GM23338 (cell line): Measurements from ENCODE around the gene SRCIN1. TPM values are rescaled to one million over a fixed set of nuclear protein-coding genes. Genes with fewer than 3 reads are reported as not detected.

Experiments used
- ATAC-seq: fragments of 200-7000 bp; cut with Tn5 transposase; 3 replicates; pipeline ENCODE4 v1.9.1; 2020
- DNase-seq: peaks from one replicate; pipeline ENCODE4 v3.0.0-alpha.2; 2015; ENCODE audit warnings: low spot score
- H2AFZ ChIP-seq: fragments of 200-600 bp; sonication (generic); 2 replicates; pipeline ENCODE4 v1.8.0; 2016; ENCODE audit warnings: antibody characterized with exemption, mild to moderate bottlenecking, moderate library complexity
- H3F3A ChIP-seq: fragments of 200-600 bp; sonication (generic); replicated peaks from 2 replicates; pipeline ENCODE4 v1.8.0; 2017; ENCODE audit warnings: antibody characterized with exemption, mixed run types, low read depth
- H3K27ac ChIP-seq: fragments of 200-600 bp; sonication (generic); 2 replicates; pipeline ENCODE4 v1.6.1; 2016; ENCODE audit warnings: low read depth
- H3K27me3 ChIP-seq: fragments of 200-600 bp; sonication (generic); 2 replicates; pipeline ENCODE4 v1.8.0; 2016; ENCODE audit warnings: mild to moderate bottlenecking, mixed run types, moderate library complexity; ENCODE audit not compliant: insufficient read depth
- H3K36me3 ChIP-seq: fragments of 200-600 bp; sonication (generic); 2 replicates; pipeline ENCODE4 v1.8.0; 2016; ENCODE audit warnings: mild to moderate bottlenecking; ENCODE audit not compliant: insufficient read depth
- H3K4me1 ChIP-seq: fragments of 200-600 bp; sonication (generic); 2 replicates; pipeline ENCODE4 v1.8.0; 2016; ENCODE audit warnings: mild to moderate bottlenecking, moderate library complexity; ENCODE audit not compliant: insufficient read depth
- H3K4me2 ChIP-seq: fragments of 200-600 bp; sonication (generic); 2 replicates; pipeline ENCODE4 v1.7.1; 2017; ENCODE audit warnings: mixed run types
- H3K4me3 ChIP-seq: fragments of 200-600 bp; sonication (generic); 2 replicates; pipeline ENCODE4 v1.6.1; 2016; ENCODE audit warnings: mixed run types
- H3K79me2 ChIP-seq: fragments of 200-600 bp; sonication (generic); replicated peaks from 2 replicates; pipeline ENCODE4 v1.8.0; 2017; ENCODE audit warnings: mild to moderate bottlenecking; ENCODE audit not compliant: insufficient read depth
- H3K9me2 ChIP-seq: fragments of 200-600 bp; sonication (generic); 2 replicates; pipeline ENCODE4 v1.8.0; 2017; ENCODE audit not compliant: insufficient read depth
- H4K20me1 ChIP-seq: fragments of 200-600 bp; sonication (generic); replicated peaks from 2 replicates; pipeline ENCODE4 v1.8.0; 2017; ENCODE audit warnings: mild to moderate bottlenecking; ENCODE audit not compliant: insufficient read depth
- H3K27ac Mint-ChIP-seq: 2 replicates; pipeline ENCODE4 v1.8.0; 2020; ENCODE audit warnings: inconsistent platforms, mild to moderate bottlenecking, moderate library complexity, mixed read lengths
- H3K27me3 Mint-ChIP-seq: 3 replicates; pipeline ENCODE4 v1.8.0; 2022; ENCODE audit warnings: low read depth, mild to moderate bottlenecking, moderate library complexity, mixed read lengths, inconsistent platforms; ENCODE audit not compliant: insufficient read depth, poor library complexity
- H3K36me3 Mint-ChIP-seq: 3 replicates; pipeline ENCODE4 v1.8.0; 2021; ENCODE audit warnings: low read depth, mild to moderate bottlenecking, inconsistent platforms, moderate library complexity, mixed read lengths
- H3K4me1 Mint-ChIP-seq: 3 replicates; pipeline ENCODE4 v1.8.0; 2020; ENCODE audit warnings: mild to moderate bottlenecking, inconsistent platforms, mixed read lengths
- H3K4me3 Mint-ChIP-seq: 3 replicates; pipeline ENCODE4 v1.8.0; 2021; ENCODE audit warnings: moderate library complexity, mild to moderate bottlenecking, inconsistent platforms, mixed read lengths
- H3K9me3 Mint-ChIP-seq: 3 replicates; pipeline ENCODE4 v1.8.0; 2020; ENCODE audit warnings: moderate library complexity, mild to moderate bottlenecking, inconsistent platforms, mixed read lengths
- CREB1 ChIP-seq: fragments of 250-450 bp; sonication (Bioruptor Pico); IDR thresholded peaks from 2 replicates; pipeline ENCODE4 v1.5.0; 2020; ENCODE audit warnings: low read depth, mild to moderate bottlenecking, moderate library complexity
- EZH2 ChIP-seq: fragments of 200-600 bp; sonication (generic); IDR thresholded peaks from one replicate; pipeline ENCODE4 v1.8.0; 2017; ENCODE audit warnings: antibody characterized with exemption, mild to moderate bottlenecking, low read depth; ENCODE audit not compliant: unreplicated experiment
- JUNB ChIP-seq: IDR thresholded peaks from one replicate; pipeline ENCODE4 v1.6.1; 2016; ENCODE audit warnings: antibody characterized with exemption; ENCODE audit not compliant: unreplicated experiment
- NANOG ChIP-seq: IDR thresholded peaks from 2 replicates; pipeline ENCODE4 v1.6.1; 2016; ENCODE audit warnings: antibody characterized with exemption, borderline replicate concordance
- POLR2AphosphoS5 ChIP-seq: IDR thresholded peaks from 2 replicates; pipeline ENCODE4 v1.6.1; 2016; ENCODE audit warnings: antibody characterized with exemption, low read depth
- STAT1 ChIP-seq: IDR thresholded peaks from one replicate; pipeline ENCODE4 v1.6.1; 2016; ENCODE audit warnings: antibody characterized with exemption; ENCODE audit not compliant: unreplicated experiment
- ZNF114 ChIP-seq: fragments of 250-450 bp; sonication (Bioruptor Pico); IDR thresholded peaks from 2 replicates; pipeline ENCODE4 v1.5.0; 2020; ENCODE audit warnings: mild to moderate bottlenecking, moderate library complexity
- ZNF331 ChIP-seq: fragments of 250-450 bp; sonication (Bioruptor Pico); IDR thresholded peaks from 2 replicates; pipeline ENCODE4 v1.5.0; 2020; ENCODE audit warnings: low read depth, mild to moderate bottlenecking, moderate library complexity
- polyA plus RNA-seq: library from polyadenylated mRNA; unstranded; fragments of >200 nt; fragmentation: Nextera tagmentation; extraction: Ambion mirVana; gene quantifications from 2 replicates; pipeline ENCODE4 v1.2.1, GENCODE V29; 2016
- total RNA-seq: library from RNA; depleted of rRNA; stranded (reverse); fragments of >200 nt; shearing (Covaris generic); gene quantifications from 2 replicates; pipeline ENCODE4 v1.2.3, GENCODE V29; 2014
- TF ChIP-seq, protein P1 (sequence below): IDR thresholded peaks from one replicate; pipeline ENCODE4 v1.6.1; 2018; ENCODE audit warnings: antibody characterized with exemption; ENCODE audit not compliant: unreplicated experiment
- TF ChIP-seq, protein P2 (sequence below): IDR thresholded peaks from 2 replicates; pipeline ENCODE4 v1.6.1; 2016; ENCODE audit warnings: antibody characterized with exemption

The SRCIN1 gene
- total and polyA plus RNA-seq, 2 experiments from 2014 or later = 0.87 to 2.2 TPM

DNA sequence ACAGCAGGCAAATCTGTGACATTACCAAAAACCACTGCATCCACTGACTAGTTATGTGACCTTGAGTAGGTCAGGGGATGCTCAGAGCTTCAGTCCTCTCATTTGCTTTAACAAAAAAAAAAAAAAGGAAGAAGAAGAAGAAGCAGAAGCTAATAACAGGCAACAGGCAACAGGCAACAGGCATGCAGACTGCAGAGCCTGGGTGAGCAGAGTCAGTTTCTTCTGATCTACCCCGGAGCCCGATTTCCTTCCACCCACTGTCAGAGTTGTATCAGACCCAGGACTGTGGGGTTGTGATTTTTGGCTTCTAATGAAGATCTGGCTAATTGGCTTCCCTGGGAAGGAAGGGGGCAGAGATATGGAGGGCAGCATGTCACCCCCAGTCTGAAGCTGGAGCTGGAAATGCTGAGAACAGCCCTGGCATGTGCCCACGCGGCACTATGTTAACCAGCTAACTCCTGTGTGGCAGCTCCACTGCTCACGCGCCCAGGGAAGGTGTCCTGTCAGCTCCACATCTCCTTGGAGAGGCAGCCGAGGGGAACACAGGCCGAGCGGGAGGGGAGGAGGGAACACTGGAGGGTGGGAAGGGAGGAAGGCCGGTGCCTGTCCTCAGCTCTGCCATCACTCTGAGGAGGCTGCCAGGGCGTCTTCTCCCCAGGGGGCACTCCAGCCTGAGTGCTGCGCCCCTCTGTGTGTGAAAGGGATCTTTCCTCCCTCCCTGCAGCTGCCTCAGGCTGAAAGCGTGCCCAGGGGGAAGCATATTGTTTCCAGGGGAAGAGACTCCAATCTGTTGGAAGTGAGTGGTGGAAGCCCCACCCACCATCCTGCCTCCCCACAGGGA is 17.6 kb downstream of the SRCIN1 start (continued):
- TF ChIP-seq, protein P1, sequence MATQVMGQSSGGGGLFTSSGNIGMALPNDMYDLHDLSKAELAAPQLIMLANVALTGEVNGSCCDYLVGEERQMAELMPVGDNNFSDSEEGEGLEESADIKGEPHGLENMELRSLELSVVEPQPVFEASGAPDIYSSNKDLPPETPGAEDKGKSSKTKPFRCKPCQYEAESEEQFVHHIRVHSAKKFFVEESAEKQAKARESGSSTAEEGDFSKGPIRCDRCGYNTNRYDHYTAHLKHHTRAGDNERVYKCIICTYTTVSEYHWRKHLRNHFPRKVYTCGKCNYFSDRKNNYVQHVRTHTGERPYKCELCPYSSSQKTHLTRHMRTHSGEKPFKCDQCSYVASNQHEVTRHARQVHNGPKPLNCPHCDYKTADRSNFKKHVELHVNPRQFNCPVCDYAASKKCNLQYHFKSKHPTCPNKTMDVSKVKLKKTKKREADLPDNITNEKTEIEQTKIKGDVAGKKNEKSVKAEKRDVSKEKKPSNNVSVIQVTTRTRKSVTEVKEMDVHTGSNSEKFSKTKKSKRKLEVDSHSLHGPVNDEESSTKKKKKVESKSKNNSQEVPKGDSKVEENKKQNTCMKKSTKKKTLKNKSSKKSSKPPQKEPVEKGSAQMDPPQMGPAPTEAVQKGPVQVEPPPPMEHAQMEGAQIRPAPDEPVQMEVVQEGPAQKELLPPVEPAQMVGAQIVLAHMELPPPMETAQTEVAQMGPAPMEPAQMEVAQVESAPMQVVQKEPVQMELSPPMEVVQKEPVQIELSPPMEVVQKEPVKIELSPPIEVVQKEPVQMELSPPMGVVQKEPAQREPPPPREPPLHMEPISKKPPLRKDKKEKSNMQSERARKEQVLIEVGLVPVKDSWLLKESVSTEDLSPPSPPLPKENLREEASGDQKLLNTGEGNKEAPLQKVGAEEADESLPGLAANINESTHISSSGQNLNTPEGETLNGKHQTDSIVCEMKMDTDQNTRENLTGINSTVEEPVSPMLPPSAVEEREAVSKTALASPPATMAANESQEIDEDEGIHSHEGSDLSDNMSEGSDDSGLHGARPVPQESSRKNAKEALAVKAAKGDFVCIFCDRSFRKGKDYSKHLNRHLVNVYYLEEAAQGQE = no peak
- TF ChIP-seq ZNF114 (CRISPR knock-in tag) (no peak), STAT1 (no peak), NANOG (no peak), POLR2AphosphoS5 (no peak), CREB1 (no peak)
- TF ChIP-seq, protein P2, sequence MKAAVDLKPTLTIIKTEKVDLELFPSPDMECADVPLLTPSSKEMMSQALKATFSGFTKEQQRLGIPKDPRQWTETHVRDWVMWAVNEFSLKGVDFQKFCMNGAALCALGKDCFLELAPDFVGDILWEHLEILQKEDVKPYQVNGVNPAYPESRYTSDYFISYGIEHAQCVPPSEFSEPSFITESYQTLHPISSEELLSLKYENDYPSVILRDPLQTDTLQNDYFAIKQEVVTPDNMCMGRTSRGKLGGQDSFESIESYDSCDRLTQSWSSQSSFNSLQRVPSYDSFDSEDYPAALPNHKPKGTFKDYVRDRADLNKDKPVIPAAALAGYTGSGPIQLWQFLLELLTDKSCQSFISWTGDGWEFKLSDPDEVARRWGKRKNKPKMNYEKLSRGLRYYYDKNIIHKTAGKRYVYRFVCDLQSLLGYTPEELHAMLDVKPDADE = no peak

DNA sequence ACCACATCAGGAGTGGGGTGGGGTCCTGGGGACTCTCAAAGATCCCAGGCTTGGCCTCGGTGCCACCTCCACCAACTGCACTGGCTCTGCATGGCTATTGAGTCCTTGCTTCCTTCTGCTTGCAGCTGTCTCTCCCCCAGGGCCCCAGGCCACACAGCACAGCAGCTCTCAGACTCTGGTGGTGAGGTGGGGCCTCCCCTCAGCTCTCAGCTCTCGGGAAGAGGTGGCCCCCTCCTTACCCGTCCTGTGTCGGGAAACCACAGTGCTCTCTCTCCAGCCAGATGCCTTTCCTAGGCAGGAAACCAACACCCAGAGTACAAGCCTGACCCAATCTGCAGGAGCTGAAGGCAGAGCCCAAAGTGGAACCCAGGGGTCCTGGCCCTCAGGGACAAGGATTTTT is 18.5 kb downstream of the SRCIN1 start:
- Histone ChIP-seq H3K27ac (no peak overlapping the region), H2AFZ (no peak overlapping the region), H3K9me2 (no peaks in the 10 kb centered on the region), H3K79me2 (no peaks in the 10 kb centered on the region), H4K20me1 (no peaks in the 10 kb centered on the region), H3K4me3 (no peak overlapping the region), H3K4me1 (peaks cover 23% of the 10 kb centered on the region; the same call in 1 of the 2 replicates), H3K27me3 (peaks cover 18% of the 10 kb centered on the region), H3K4me2 (no peak overlapping the region), H3K36me3 (no peaks in the 10 kb centered on the region), H3F3A (no peaks in the 10 kb centered on the region)
- DNase-seq = no peak
- peaks cover 29% of the 10 kb centered on the region for H3K27me3 Mint-ChIP-seq
- H3K4me3 Mint-ChIP-seq = no peak overlapping the region
- no peaks in the 10 kb centered on the region for H3K36me3 Mint-ChIP-seq
- H3K27ac Mint-ChIP-seq = no peak overlapping the region
- peaks cover 70% of the 10 kb centered on the region for H3K4me1 Mint-ChIP-seq
- ATAC-seq = no peak
- H3K9me3 Mint-ChIP-seq = no peaks in the 10 kb centered on the region
- TF ChIP-seq JUNB (no peak), CREB1 (no peak), STAT1 (no peak), NANOG (no peak), EZH2 (no peak), ZNF114 (CRISPR knock-in tag) (no peak), ZNF331 (CRISPR knock-in tag) (no peak), POLR2AphosphoS5 (no peak)
- TF ChIP-seq, protein P1 = no peak
- TF ChIP-seq, protein P2 = no peak
